Left forelimb (tissue), 1 donor: ENCODE data around the gene NACA2.
"Not testable (repeated sequence)": the region's sequence is repeated elsewhere in the genome, so short reads cannot be mapped to it uniquely, and the experiment has no call there.

Source experiments
- DNase-seq: peaks from one replicate; pipeline ENCODE4 v3.0.0-alpha.2; 2018; ENCODE audit warnings: low spot score

The NACA2 gene

GRCh38 chr17:61591018-61591417 lies at the start of gene NACA2:
Gene NACA2, minus strand, starts transcription at chr17:61591219. Its CDS starts 39 bp downstream, at chr17:61591180.
- DNase-seq: no peak

- no peak for DNase-seq
These were observed 48.8 kb upstream of the NACA2 start for GRCh38 chr17:61639818-61640217.

- no peak for DNase-seq
These were observed 47.1 kb upstream of the NACA2 start for GRCh38 chr17:61638087-61638486.

GRCh38 chr17:61635913-61636432 lies 45.0 kb upstream of the NACA2 start:
- no peak for DNase-seq

GRCh38 chr17:61634942-61635538 lies 44.0 kb upstream of the NACA2 start:
- no peak for DNase-seq

- DNase-seq: no peak
These were observed 43.1 kb upstream of the NACA2 start for GRCh38 chr17:61634011-61634539.

- no peak for DNase-seq
These were observed 41.8 kb upstream of the NACA2 start for GRCh38 chr17:61632826-61633225.

GRCh38 chr17:61631800-61632199 lies 40.8 kb upstream of the NACA2 start:
- DNase-seq: no peak

- DNase-seq: not testable (repeated sequence)
These were observed 37.1 kb upstream of the NACA2 start for GRCh38 chr17:61628158-61628557.

GRCh38 chr17:61627658-61628057 lies 36.6 kb upstream of the NACA2 start:
- no peak for DNase-seq

- DNase-seq: no peak
These were observed 36.1 kb upstream of the NACA2 start for GRCh38 chr17:61627125-61627524.

- DNase-seq: no peak
These were observed 34.5 kb upstream of the NACA2 start for GRCh38 chr17:61625564-61625963.

GRCh38 chr17:61624951-61625350 lies 33.9 kb upstream of the NACA2 start:
- no peak for DNase-seq

- DNase-seq: no peak
These were observed 30.3 kb upstream of the NACA2 start for GRCh38 chr17:61621317-61621716.

- DNase-seq: no peak
These were observed 28.9 kb upstream of the NACA2 start for GRCh38 chr17:61619953-61620352.

GRCh38 chr17:61619493-61619892 lies 28.5 kb upstream of the NACA2 start:
- no peak for DNase-seq

GRCh38 chr17:61618950-61619349 lies 27.9 kb upstream of the NACA2 start:
- DNase-seq: no peak

GRCh38 chr17:61617330-61617729 lies 26.3 kb upstream of the NACA2 start:
- DNase-seq: no peak

- DNase-seq: no peak
These were observed 25.8 kb upstream of the NACA2 start for GRCh38 chr17:61616783-61617182.

GRCh38 chr17:61614219-61614618 lies 23.2 kb upstream of the NACA2 start:
- DNase-seq: no peak

- DNase-seq: no peak
These were observed 20.3 kb upstream of the NACA2 start for GRCh38 chr17:61611323-61611722.

GRCh38 chr17:61605692-61606091 lies 14.7 kb upstream of the NACA2 start:
- DNase-seq: no peak

- no peak for DNase-seq
These were observed 10.3 kb upstream of the NACA2 start for GRCh38 chr17:61601297-61601696.

GRCh38 chr17:61600621-61601020 lies 9.6 kb upstream of the NACA2 start:
- no peak for DNase-seq
